Islet precursor cell (in vitro differentiated cells): ENCODE results near the gene GNB4.

Experiments used
- DNase-seq: peaks from one replicate; pipeline ENCODE4 v3.0.0-alpha.2; 2018

GNB4 gene

DNA sequence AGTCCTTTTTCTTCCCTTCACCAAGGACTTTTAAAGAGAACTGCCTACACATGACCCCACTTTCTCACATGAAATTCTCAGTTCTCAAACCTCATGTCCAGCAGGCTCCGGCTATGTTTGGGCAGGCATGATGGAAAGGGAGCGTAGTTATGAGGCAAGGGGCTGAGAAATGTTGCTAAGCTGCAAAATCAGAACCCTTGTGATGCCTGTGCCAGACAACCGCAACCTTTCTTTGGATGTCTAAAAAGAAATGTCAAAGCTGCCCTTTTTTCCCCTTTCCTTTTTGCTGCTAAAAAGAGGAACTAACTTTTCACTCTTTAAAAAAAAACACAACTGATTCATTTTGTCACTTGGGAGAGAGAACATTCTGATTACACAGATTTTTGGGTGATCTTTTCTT lies 19.2 kb downstream of the GNB4 start:
- DNase-seq: no peak

DNA sequence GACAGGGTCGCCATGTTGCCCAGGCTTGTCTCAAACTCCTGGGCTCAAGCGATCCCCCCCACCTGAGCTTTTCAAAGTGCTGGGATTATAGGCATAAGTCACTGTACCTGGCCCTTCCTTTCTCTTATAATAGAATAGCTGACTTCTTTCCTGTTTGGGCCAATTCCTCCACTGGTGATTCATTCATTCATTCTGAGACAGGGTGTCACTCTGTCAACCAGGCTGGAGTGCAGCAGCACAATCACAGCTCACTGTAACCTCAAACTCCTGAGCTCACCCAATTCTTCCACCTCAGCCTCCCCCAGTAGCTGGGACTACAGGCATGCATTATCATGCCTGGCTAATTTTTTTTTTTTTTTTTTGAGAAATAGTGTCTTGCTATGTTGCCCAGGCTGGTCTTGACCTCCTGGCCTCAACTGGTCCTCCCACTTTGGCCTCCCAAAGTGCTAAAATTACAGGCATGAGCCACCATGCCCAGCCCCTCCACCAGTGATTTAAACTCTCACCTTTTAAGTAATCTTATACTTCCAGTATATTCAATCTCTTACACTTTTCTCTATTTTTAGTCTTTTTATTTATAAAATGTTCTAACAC lies 20.9 kb downstream of the GNB4 start:
- no peak for DNase-seq

DNA sequence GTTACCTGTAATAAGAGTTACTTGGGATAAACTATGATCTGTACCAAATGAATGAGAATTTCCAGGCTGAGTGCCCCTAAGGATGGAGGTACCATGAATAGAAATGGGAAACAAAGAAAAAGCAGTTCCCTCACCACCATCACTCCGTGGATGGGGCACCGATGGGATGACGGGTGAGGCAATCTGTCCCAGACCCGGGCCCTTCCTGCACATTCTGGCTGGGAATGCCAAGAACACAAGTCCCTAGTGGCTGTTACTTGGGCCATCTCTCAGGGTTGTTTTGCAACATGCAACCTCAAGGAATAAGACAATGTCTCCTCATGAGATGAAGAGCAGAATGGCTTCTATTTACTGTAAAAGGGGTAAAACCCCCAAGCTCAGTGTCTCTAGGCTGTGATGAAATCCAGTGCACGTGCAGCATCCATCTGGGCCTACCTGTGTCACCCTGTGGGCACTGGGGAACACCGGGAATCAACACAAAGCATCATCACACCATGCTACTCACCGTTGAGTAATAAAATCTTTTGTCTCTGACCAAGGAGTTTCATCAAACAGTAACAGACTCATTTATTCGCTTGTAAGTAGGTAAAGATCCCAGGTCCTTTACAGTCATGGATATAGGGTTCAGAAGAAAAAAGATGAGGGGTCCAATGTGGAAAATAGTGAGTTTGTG lies 22.3 kb downstream of the GNB4 start:
- DNase-seq: no peak

DNA sequence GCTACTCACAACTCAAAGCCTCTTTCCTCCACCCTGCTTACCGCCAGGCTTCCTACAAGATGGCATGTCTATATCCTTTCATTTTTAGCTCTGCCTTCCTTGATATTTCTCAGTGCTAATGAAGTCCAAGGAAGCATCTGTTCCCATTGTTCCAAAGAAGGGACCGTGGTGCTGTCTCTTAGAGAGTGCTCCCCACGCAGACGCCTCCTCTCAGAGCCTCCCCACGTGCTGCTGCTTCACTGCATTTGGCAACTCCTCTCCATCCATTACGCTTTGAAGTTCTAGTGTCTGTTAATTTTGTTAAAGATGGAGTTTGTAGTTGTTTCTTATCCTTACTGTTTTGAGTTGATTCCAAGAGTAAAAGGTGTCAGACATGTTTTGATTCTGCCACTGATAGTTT lies 26.2 kb downstream of the GNB4 start:
- DNase-seq: no peak

DNA sequence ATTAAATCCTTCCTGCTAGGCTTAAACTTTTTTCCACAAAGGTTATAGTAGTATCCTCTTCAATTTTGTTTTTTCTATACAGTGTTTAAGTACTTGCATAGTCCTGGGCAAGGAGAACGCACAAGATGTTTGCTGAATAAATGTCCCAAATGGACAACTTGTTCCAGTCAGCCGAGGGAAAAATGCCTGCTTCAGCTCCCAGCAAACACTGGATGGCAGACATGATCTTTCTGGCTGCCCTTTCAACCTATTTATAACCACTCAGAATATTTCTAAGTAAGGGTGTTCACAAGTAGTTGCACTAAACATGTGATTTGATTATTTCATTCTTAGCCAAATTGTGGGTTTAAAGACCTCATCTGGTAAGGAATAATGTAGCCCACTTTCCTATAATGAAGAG lies 29.8 kb downstream of the GNB4 start:
- DNase-seq: no peak

DNA sequence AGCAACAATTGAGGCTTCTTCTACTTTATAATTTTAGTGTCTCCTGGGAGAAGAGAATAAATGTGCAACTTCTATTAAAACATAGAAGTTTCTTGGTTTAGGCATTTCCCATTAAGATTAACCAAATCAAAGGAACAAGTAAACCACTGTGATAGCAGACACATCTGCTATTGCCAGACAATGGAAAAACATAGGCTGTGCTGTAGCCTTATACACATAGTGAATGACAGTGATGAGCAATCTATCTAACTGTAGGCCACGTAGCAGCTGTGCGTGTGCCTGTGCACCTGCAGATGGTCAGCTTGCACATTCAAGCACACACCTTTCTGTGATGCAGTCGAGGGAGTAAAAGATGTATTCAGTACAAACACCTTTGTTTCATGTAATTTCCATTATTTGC lies 32.7 kb downstream of the GNB4 start:
- no peak for DNase-seq

DNA sequence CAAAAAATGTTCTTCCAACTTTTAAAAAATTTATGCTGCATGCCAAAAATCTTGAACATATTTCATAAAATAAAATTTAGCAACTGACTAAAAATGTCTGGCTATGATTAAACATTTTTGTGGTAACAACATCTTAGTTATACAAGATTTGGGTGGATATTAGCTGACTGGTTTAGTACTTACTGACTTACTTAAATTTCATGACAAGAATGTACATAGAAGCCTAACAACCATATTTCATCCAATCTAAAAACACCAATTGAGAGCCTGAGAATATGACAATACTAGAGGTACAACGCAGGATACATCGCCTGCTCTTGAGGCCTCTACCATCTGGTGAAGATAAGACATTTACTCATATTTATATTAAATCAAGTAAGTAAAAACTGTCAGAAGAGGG lies 34.6 kb downstream of the GNB4 start:
- no peak for DNase-seq

DNA sequence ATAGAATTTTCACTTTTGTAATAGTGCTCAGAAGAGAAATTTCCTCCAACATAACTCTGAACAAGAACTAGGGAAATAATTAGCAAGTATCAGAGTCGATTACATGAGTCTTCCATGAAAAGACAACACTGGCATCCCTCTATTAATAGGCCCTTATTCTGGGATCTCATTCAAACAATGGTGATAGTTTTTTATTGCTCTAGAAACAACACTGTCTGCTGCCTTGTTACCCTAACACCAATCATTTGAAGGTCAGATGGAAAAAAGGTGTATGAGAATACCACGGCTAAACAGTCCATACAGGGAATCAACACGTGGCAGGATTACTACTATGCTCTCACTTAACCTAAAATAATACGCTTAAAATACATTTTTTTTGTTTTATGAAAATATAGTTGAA lies 35.9 kb downstream of the GNB4 start:
- no peak for DNase-seq

DNA sequence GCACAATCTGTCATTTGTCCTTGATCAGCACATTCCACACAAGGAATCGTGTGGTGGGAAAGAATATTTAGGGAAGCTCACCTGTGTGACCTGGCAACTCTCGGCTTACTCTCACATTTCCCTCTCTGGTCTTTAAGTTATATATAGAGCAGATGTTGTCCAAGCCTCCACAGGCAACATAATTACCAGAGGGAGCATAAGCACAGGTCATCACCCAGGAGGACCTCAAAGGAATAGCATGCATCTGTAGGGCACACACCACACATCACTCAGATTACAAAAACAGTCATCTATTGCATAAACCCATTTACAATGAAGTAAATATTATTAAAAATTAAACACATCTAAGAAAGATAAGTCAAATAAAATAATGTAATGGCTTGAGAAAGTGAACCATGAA lies 36.5 kb downstream of the GNB4 start:
- DNase-seq: no peak

DNA sequence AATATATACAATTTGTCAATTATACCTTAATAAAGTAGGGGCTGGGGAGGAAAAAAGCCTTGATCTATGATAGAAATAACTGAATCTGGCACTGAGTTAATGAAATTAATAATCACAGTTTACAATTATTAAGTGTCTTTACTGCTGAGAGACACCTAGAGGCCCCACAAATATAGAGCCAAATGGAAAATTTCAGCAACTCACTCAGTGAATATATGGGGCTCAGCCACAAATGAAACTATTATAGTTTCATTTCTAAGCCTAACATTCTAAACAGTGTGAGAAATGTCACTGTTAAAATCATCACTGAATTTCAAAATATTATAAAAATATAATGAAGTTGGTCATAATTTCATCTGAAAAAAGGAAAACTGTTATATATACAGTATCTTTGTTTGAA lies 40.3 kb downstream of the GNB4 start:
- DNase-seq: no peak

DNA sequence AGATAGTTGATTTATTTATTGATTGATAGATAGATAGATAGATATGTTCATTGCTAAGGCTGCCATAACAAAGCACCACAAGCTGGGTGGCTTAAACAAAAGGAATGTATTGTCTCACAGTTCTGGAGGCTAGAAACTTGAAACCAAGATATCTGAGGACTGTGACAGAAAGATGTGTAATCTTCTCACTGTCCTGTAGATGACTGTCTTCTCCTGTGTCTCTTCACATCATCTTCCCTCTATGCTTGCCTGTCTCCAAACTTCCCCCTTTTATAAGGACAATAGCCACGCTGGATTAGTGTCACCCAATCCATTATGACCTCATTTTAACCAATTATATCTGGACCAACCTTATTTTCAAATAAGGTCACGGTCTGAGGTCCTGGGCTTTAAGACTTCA lies 40.9 kb downstream of the GNB4 start:
- no peak for DNase-seq

DNA sequence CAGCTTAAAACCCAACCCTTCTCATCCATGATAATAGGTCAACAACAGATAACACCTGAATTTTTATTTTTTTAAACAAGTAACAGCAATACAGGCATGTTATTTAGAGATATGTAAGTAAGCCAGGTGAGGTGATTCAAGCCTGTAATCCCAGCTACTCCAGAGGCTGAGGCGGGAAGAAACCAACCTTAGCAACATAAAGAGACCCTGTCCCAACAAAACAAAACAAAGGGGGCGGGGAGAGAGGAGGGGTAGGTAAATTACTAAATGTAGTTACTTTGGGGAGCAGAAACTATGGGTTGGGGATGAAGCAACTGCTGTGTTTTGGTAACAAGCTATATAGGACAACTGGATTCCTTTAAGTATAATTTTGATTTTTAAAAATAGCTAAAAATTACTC lies 47.0 kb downstream of the GNB4 start:
- DNase-seq: no peak

DNA sequence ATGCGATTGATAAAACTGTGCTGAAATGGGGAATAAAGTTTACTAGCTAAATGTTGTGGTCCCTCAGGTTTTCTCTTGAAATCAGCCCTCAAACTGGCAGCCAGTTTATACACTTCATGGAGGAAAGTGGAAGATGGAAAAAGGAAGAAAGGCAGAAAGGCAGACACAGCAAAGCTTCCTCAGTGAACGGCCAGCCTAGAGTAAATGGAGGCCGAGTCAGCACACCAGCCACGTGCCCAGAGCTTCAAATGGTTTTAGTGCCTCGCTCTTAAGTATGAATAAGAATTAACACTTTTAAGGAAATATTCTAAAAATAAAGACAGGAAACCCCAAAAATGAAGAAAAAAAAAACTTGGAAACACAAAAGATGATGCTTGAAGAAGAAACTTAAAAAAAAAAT lies 48.3 kb downstream of the GNB4 start:
- no peak for DNase-seq

DNA sequence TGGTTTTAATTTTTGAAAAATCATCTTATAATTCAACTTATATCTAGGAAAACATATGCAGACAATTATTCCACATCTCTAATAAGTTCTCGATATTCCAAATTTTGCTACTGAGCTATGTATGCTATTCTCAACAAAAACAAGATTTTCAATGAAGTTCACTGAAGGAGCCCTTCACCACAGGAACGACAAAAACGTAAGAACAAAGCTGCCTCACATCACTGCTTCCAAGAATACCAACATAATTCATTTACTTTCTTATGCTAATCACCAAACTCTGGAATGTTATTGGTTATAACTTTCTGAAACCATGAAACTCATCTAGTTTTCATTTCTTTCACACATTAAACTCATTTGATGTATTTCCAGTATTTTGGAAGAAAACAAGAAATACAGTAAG lies 49.7 kb downstream of the GNB4 start:
- no peak for DNase-seq

DNA sequence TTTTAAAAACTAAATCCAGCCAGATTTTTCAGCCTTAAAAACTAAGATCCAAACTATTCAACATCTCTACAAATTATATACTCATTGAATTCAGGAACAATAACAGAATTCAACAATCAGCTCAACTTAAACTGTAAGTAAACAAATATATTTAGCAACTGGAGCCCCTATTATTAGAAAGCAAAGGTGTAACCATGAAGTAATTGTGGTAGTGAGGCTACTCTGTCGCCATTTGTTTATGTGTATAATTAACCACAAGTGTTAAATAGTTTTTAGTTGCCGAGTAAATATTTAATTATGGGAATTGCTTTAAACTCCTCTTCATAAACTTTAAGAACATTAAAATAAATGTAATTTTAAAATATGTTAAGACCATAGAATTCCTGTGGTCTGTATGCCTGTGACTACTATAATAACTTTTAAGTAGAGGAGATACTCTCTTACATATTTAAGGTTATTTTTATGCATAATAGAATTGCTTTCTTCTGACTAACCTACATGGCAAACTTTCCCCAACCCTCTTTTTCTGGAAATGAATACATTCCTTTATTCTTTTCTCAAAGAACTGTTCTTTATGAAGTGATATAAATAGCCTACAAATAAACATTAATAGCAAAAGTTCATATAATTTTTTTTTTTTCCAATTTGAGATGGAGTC lies 52.6 kb downstream of the GNB4 start:
- DNase-seq: no peak

DNA sequence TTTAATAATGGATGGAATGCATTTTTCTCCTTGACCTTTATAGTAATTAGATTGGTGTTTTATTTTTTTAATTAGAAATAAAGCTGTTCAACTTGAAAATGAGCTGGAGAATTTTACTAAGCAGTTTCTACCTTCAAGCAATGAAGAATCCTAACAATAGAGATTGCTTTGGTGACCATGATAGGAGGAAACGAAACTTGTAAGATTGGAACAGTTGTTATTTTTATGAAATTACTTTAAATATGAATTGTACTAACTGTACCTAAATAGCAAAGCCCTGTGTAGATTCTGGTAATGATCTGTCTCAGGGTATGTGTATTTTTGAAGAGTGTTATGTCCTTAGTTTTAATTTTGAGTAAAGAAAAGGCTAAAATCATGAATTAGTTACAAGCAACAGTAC lies 59.4 kb downstream of the GNB4 start:
- no peak for DNase-seq

DNA sequence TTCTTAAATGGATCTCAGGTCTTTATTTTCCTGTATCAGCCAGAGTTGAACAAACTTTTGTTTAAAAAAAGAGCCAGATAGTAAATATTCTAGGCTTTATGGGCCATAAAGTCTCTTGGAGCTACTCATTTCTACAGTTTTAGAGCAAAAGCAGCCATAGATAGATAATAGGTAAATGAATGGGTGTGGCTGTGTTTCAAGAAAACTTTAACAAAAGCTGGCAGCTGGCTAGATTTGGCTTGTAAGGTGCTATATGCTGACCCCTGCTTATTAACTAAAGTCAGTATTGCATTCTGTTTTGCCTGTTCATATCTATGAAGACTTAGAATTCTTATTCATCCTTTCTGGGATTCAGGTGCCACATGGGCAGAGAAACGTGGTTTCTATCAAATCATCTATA lies 74.8 kb downstream of the GNB4 start:
- DNase-seq: no peak

DNA sequence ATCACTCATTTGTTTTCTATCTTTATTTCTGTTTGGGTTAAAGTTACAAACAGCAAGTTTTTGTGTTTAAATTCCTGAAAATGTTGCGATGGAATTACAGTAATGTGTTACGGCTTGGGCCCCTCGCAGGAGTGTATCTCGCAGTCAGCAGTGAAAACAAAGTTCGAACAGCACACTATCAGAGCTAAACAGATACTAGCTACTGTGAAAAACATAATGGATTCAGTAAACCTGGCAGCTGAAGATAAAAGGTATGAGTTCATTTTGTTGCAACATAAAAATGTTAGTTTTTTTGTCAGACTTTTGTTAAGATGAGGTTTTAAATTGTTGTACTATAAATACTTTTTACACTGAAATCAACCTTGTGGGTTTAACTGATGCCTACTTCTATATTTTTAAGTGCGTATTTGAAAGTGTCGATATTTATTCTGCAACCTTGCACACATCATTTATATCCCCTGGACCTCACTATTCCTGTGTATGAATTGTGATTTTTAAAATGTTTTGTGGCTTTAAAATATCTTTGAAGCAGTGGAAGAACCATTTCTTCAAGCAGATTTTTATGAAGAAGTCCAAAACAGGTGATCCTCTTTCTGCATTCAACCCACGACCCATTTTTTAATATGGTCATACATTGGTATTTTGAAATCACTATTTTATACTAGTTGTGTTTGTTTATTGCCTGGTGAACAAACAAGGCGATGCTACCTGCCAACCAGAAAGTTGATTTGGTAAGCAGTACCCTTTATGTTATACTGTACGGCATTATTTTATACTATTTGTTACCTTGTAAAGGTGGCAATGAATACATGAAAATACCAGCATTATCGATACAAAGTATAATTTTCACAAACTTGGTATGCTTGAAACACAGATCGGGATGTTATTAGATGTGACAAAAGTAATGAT lies 75.9 kb downstream of the GNB4 start:
- no peak for DNase-seq

DNA sequence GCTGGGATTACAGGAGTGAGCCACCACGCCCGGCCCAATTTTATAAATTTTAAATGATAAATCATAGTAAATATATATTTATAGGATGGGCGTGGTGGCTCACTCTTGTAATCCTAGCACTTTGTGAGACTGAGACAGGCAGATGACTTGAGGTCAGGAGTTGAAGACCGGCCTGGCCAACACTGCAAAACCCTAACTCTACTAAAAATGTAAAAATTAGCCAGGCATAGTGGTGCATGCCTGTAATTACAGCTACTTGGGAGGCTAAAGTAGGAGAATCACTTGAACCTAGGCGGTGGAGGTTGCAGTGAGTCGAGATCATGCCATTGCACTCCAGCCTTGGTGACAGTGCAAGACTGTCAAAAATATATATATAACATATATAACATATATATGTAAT lies 77.3 kb downstream of the GNB4 start:
- no peak for DNase-seq

DNA sequence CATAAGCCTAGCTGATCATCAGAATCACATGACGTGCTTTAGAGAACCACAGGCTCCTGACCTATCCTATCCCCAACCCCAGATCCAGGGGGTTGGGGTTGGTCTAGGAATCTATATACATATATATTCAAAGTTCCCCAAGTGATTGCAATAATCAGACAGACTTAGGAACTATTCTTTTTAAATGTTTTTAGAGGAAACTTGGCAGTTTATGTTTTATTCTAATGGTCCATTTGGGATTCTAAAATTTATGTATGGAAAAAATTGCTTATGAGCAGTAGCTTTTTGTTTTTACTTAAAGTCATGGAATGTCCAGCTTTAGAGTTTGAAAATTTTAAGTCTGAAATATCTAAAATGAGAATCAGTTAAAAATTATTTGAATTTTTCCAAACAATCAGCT lies 81.6 kb downstream of the GNB4 start:
- no peak for DNase-seq

DNA sequence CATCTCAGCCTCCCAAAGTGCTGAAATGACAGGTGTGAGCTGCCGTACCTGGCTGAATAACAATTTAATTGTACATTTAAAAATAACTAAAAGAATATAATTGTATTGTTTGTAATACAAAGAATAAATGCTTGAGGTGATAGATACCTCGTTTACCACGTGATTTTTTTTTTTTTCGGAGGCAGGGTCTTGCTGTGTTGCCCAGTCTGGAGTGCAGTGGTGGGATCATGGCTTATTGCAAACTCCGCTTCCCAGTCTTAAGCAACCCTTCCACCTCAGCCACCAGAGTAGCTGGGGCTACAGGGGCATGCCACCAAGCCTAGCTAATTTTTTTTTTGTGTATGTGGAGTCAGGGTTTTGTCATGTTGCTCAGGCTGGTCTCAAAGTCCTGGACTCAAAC lies 87.9 kb downstream of the GNB4 start:
- DNase-seq: no peak

DNA sequence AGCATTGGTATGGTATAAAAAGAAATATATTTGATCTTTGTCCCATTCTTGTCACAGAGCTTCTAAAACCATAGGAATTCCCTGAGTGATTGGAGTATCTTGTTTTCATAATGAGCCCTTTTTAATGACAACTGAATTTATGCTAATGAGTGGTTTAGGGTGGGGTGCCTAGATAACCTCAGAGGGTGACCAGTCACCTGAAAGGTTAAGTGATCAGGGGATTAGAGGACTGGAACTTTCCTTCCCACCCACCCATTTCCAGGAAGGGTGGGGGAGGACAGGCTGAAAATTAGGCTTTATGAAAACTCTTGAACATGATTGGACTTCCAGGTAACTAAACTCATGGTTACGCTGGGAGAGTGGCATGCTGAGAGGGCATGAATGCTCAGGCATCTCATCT lies 95.3 kb downstream of the GNB4 start:
- DNase-seq: no peak

DNA sequence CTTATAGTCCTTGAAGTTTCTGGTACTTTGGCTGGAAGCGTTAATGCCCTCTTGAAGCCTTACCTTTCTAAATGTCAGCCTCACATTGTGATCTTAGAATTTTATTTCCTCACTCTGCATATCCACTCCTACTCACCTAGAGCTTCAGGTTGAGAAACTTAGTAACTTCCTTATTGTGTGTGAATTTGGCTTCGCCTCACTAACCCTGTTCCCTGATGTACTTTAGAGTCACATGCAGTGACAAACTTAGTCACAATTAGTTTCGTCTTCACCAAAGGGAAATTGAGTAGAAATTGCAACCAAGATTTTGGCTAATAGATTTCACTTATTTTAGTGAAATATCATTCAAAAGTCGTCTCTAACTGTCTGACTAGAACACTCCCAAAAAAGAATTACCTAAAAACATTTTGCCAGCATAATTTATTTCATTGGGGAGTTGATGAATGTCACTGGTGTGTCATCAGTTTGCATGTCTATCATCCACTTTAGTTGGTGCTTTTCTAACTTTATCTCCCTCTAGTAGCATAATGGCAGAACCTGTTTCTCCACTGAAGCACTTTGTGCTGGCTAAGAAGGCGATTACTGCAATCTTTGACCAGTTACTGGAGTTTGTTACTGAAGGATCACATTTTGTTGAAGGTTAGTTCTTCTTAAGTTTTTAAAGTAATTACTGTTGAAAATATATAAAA lies 102.8 kb downstream of the GNB4 start:
- no peak for DNase-seq
